Measurements from ENCODE around the gene C2orf81. TPM values are rescaled to one million over a fixed set of nuclear protein-coding genes. Genes with fewer than 3 reads are reported as not detected.

C2orf81 gene
- polyA plus RNA-seq, 1 donor from 2014 or later, result 3.3 TPM

DNA sequence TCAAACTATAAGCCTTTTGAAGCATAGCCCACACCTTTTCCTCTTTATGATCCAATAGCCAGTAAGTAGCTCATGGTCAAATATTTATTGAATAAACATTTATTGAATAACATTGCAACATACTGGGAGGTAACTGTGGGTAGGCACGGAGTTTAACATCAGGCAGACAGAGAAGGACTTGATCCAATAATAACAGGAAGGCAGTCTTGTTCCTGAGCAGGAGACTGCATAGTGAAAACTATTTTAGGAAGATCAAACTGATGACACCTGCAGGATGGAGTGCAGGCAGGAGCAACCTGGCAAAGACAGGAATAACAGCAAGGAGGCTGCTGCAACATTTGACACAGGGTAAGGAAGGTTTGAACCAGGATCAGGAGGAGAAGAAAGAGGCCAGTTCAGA, 38.2 kb downstream of the C2orf81 start:
- Histone ChIP-seq H3K4me3 (ENCODE audit: low read length) (no peak overlapping the region), H3K9me3 (ENCODE audit: low read length) (no peaks in the 10 kb centered on the region), H3F3A (ENCODE audit: insufficient read depth, low read length, poor library complexity, severe bottlenecking) (no peaks in the 10 kb centered on the region), H3K9me2 (ENCODE audit: insufficient read depth, low read length) (no peaks in the 10 kb centered on the region), H3K27me3 (ENCODE audit: insufficient read depth, low read depth, low read length) (no peaks in the 10 kb centered on the region), H3K4me2 (ENCODE audit: low read length) (no peak overlapping the region), H2AFZ (ENCODE audit: low read depth, low read length) (no peak overlapping the region), H3K36me3 (ENCODE audit: insufficient read depth, low read length) (no peaks in the 10 kb centered on the region), H3K9ac (ENCODE audit: low read length) (no peak overlapping the region), H3K27ac (ENCODE audit: low read length) (no peak overlapping the region), H4K20me1 (ENCODE audit: insufficient read depth) (no peaks in the 10 kb centered on the region), H3K79me2 (replicated peaks; ENCODE audit: insufficient read depth, low read length) (peaks cover 93% of the 10 kb centered on the region)
- TF ChIP-seq, protein P1, sequence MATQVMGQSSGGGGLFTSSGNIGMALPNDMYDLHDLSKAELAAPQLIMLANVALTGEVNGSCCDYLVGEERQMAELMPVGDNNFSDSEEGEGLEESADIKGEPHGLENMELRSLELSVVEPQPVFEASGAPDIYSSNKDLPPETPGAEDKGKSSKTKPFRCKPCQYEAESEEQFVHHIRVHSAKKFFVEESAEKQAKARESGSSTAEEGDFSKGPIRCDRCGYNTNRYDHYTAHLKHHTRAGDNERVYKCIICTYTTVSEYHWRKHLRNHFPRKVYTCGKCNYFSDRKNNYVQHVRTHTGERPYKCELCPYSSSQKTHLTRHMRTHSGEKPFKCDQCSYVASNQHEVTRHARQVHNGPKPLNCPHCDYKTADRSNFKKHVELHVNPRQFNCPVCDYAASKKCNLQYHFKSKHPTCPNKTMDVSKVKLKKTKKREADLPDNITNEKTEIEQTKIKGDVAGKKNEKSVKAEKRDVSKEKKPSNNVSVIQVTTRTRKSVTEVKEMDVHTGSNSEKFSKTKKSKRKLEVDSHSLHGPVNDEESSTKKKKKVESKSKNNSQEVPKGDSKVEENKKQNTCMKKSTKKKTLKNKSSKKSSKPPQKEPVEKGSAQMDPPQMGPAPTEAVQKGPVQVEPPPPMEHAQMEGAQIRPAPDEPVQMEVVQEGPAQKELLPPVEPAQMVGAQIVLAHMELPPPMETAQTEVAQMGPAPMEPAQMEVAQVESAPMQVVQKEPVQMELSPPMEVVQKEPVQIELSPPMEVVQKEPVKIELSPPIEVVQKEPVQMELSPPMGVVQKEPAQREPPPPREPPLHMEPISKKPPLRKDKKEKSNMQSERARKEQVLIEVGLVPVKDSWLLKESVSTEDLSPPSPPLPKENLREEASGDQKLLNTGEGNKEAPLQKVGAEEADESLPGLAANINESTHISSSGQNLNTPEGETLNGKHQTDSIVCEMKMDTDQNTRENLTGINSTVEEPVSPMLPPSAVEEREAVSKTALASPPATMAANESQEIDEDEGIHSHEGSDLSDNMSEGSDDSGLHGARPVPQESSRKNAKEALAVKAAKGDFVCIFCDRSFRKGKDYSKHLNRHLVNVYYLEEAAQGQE (IDR thresholded peaks at IDR 0.05; ENCODE audit: borderline replicate concordance), result no peak
- no peak for TF ChIP-seq EZH2 (IDR thresholded peaks at IDR 0.05; ENCODE audit: borderline replicate concordance, insufficient read depth, low read length, poor library complexity, severe bottlenecking)
- TF ChIP-seq POLR2AphosphoS5 (IDR thresholded peaks at IDR 0.05), result no peak
- TF ChIP-seq MXI1 (conservative IDR thresholded peaks at IDR 0.05; ENCODE audit: poor library complexity, severe bottlenecking), result no peak
- no peak for TF ChIP-seq EP300 (conservative IDR thresholded peaks at IDR 0.05; ENCODE audit: poor library complexity, severe bottlenecking)
- TF ChIP-seq, protein P2, sequence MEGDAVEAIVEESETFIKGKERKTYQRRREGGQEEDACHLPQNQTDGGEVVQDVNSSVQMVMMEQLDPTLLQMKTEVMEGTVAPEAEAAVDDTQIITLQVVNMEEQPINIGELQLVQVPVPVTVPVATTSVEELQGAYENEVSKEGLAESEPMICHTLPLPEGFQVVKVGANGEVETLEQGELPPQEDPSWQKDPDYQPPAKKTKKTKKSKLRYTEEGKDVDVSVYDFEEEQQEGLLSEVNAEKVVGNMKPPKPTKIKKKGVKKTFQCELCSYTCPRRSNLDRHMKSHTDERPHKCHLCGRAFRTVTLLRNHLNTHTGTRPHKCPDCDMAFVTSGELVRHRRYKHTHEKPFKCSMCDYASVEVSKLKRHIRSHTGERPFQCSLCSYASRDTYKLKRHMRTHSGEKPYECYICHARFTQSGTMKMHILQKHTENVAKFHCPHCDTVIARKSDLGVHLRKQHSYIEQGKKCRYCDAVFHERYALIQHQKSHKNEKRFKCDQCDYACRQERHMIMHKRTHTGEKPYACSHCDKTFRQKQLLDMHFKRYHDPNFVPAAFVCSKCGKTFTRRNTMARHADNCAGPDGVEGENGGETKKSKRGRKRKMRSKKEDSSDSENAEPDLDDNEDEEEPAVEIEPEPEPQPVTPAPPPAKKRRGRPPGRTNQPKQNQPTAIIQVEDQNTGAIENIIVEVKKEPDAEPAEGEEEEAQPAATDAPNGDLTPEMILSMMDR (IDR thresholded peaks at IDR 0.05; ENCODE audit: poor library complexity, severe bottlenecking), result no peak
- TF ChIP-seq SMC3 (conservative IDR thresholded peaks at IDR 0.05; ENCODE audit: poor library complexity), result no peak
- no peak for TF ChIP-seq RAD21 (conservative IDR thresholded peaks at IDR 0.05)
- TF ChIP-seq TAF1 (IDR thresholded peaks at IDR 0.05; ENCODE audit: low read depth), result no peak

DNA sequence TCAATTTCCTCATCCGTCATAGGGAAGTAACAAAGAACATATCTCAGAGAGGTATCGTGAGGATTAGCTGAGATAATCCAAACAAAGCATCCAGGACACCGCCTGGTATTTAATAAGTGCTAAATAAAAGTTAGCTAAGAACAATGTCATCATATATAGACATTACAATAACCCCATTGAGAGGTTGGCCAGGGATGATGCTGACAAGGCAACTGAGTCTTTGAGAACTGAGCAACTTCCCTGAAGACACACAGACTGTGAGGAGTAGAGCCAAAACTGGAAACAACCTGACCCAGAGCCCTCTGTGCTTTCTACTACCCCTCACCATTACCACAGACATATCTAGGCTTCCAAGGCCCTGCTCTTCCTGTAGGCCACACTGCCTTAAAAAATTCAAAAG, 39.7 kb downstream of the C2orf81 start:
- no peak overlapping the region for H3K27ac ChIP-seq (ENCODE audit: low read length)

More for the DNA sequence above, 39.7 kb downstream of the C2orf81 start:
- Histone ChIP-seq H3K36me3 (ENCODE audit: insufficient read depth, low read length) (no peaks in the 10 kb centered on the region), H4K20me1 (ENCODE audit: insufficient read depth) (no peaks in the 10 kb centered on the region), H2AFZ (ENCODE audit: low read depth, low read length) (no peak overlapping the region), H3K4me2 (ENCODE audit: low read length) (no peak overlapping the region), H3K9ac (ENCODE audit: low read length) (no peak overlapping the region), H3K9me2 (ENCODE audit: insufficient read depth, low read length) (no peaks in the 10 kb centered on the region), H3K79me2 (replicated peaks; ENCODE audit: insufficient read depth, low read length) (peaks cover 92% of the 10 kb centered on the region), H3F3A (ENCODE audit: insufficient read depth, low read length, poor library complexity, severe bottlenecking) (no peaks in the 10 kb centered on the region), H3K27me3 (ENCODE audit: insufficient read depth, low read depth, low read length) (no peaks in the 10 kb centered on the region), H3K9me3 (ENCODE audit: low read length) (no peaks in the 10 kb centered on the region), H3K4me3 (ENCODE audit: low read length) (no peak overlapping the region)
- TF ChIP-seq TAF1 (IDR thresholded peaks at IDR 0.05; ENCODE audit: low read depth) (no peak), EP300 (conservative IDR thresholded peaks at IDR 0.05; ENCODE audit: poor library complexity, severe bottlenecking) (no peak), RAD21 (conservative IDR thresholded peaks at IDR 0.05) (no peak), SMC3 (conservative IDR thresholded peaks at IDR 0.05; ENCODE audit: poor library complexity) (no peak), POLR2AphosphoS5 (IDR thresholded peaks at IDR 0.05) (no peak), EZH2 (IDR thresholded peaks at IDR 0.05; ENCODE audit: borderline replicate concordance, insufficient read depth, low read length, poor library complexity, severe bottlenecking) (no peak), MXI1 (conservative IDR thresholded peaks at IDR 0.05; ENCODE audit: poor library complexity, severe bottlenecking) (no peak)
- TF ChIP-seq, protein P1 (IDR thresholded peaks at IDR 0.05; ENCODE audit: borderline replicate concordance), result no peak
- TF ChIP-seq, protein P2 (IDR thresholded peaks at IDR 0.05; ENCODE audit: poor library complexity, severe bottlenecking), result no peak

All from neural cell (in vitro differentiated cells).